Activated CD4-positive, alpha-beta T cell treated with anti-CD3 and anti-CD28 coated beads for 4 hours (primary cell): Measurements from ENCODE around the gene PSD2.

ENCODE experiments used
- DNase-seq, 2 donors: peaks; one replicate each; pipeline ENCODE4 v3.0.0-alpha.2; 2020

PSD2 gene

DNA sequence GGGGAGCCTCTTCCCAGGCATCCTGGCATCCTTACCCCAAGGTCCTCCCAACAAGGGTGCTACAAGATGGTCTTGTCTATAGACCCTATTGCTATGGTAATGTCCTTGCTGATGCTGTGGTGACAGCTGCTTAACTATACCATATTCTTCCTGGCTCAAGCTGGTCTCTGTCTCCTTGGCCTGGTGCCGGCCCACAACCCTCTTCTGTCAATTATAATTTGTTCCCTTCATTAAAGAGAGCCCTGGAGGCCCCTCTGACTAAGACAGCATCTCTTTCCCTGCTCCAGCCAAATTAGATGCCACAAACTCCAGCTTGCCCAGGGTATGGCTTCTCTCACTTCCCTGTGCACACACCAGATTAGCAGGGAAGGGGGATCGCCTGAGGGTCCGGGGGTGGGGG lies 86.7 kb downstream of the PSD2 start:
- no peak for DNase-seq

DNA sequence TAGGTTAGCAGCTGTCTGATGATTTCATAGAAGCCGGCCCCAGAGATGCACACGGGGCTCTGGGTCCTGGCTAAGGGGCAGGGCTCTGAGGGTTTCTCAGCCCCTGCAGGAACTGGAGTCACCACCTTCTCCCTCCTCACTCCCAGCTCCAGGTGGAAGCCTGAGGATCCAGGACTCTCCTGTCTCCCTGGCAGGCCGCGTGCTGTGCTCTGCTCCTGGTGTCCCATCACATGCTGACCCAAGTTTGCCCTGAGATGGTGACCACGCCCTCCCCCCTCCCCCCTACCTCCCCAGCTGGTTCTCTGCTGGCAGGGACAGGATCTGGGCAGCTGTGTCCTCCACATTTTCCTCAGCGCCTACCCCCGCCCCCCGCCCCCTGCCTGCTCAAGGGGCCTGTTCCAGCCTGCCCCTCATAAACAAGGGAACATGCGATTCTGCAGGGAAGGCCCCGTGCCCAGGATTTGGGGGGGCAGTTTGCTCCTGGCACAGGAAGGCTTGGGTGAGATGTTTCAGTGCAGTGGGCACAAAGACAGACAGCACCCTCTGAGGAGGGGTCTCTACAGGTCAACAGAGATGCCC lies 87.4 kb downstream of the PSD2 start:
- no peak for DNase-seq

DNA sequence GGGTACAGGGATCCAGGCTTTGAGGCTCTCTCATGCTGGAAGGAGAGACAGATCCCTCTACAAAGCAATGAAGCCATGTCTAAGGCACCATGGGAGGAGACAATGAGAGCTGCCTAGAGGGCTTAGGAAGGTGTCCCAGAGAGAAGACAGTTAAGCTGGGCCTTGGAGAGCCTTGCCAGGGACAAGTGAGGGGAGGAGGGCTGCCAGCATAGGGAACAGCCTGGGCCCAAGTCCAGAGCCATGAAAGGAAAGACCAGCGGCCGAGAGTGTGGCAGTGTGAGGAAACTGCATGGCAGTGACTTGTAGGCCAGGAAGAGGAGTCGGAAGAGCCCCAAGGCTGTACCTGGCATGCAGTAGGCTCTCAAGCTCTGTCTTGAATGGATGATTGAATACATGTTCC lies 88.5 kb downstream of the PSD2 start:
- no peak for DNase-seq

DNA sequence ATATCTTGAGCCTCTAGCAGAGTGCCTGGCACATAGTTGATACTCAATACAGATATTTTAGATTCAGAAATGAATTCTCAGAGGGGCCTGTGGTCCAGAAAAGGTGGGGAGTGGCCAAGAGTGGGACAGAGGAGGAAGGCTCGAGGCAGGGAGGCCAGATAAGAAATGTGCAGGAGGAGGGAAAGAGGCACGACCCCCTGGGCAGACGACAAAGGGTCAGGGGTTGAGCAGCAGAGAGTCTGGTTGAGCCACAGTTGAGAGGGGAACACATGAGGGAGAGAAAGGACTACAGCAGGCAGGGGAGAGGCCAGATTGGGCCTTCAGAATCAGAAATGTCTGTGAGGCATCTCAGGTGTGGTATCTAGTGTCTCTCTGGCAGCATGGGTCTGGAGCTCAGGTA lies 89.1 kb downstream of the PSD2 start:
- no peak for DNase-seq

DNA sequence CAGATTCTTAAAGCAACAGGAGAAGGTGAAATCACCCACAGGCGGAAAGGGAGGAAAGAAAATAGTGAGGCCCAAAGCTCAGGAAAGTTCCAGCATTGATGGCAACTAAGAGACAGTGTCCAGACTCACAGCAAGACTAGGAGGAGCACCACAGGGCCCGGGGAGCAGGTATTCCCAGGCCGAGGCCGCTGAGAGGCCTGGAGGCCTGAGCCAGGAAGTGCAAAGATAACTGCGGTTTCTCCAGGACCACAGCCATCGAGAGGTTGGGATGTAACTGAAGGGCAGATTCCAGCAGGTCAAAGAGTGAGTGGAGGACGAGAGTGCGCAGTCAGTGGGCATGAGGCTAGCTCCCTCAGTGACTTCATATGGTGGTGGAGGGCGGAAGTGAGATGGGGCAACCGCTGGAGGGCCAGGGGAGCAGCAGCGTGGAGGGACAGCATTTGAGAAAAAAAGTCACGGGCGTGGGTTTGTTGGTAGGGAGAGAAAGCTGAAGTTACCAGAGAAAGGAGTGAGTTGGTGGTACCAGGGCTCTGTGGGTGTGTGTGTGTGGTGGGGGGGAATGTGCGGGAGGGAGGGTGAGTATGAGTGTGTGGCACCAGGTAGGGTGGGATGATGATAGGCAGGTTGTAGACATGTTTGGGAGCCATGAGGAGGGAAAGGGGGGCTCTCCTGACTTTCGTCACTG lies 89.7 kb downstream of the PSD2 start:
- DNase-seq, result no peak

DNA sequence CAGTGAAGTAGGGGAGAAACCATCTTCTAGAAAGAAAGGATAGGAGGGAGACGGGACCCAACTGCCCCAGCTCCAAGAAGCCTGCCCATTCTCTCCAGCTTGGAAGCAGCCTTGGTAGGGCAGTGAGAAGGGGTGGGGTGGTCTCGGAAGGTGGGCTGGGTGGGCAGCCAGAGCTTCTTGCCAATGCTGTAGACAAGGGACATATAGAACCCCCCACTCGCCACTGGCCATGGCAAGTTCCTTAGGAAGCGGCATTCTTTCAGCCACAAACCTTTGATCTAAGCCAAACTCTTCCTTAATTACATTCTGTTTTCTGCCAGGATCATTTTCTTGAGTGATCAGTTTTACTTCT lies 90.2 kb downstream of the PSD2 start:
- no peak for DNase-seq

DNA sequence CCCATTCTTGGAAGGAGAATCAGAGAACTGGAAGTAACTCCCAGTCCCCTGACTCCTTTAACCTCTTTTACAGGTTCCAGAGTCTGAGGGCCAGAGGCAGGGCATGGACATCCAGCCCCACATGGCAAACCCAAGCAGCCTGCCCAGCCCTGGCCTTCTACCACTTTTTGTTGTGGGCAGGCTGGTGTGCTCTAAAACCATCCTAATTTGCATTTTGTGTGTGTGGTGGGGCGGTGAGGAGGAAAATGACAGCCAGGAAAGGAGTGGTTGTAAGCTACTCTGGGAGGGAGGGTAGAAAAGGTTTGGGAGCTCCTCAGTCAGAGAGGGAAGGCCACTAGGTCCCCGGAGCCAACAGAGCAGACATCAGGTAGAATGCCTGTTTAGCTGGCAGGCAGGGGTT lies 90.6 kb downstream of the PSD2 start:
- DNase-seq, result no peak

DNA sequence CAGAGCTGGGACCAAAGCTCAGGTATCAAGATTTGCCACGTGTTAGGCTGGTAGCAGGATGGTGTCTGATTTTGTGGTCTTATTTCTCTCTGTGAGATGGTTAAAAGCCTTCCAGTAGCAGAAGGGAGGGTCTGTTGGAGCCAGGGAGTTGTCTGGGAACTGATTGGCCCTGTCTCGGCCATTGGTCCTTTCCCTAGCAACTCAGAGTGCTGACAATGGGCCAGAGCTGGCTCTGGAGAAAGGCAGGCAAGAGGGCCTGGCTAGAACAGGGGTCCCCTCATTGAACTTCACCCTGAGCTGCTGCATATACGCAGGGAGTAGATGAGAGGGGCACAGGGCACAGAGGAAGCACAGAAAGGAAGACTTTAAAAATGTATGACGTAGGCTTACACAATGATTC lies 92.8 kb downstream of the PSD2 start:
- DNase-seq, result no peak

DNA sequence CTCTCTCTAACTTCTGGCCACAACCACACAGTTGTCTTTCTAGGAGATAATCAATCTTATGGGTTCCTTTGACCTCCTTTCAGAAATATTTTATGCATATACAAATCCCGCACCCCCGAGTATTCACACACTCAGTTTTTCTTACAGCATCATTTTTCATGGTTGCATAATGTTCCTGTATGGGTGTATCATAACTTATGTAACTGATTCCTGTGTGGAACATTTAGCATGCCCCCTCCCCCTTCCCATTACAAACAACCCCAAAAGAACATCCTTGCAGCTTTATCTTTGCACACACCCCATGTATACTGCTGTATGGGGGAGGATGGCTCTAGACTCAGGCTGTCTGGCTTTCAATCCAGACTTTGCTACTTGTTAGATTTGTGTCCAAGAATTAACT lies 93.8 kb downstream of the PSD2 start:
- DNase-seq, result no peak

DNA sequence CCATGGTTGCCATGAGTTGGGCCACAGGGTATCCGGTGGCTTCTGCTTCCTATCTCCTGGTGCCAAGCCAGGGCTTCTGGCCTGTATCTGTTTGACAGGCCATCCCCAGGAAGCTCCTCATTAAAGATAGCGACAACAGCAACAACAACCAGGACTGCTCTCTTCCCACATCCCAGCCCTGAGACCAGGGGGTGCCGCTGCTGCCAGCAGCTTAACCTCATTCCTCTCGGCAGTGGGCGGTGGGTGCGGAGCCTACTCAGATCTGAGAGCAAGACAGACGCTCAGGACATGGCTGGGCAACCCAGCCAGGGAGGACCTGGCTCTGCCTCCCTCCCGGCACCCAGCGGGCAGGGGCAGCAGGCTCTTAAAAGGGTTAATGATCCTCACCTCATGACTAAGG lies 98.3 kb downstream of the PSD2 start:
- DNase-seq, result no peak
